ENCODE data around the gene CIITA. TPM values are rescaled to one million over a fixed set of nuclear protein-coding genes. Genes with fewer than 3 reads are reported as not detected.
"Not testable (repeated sequence)": the region's sequence is repeated elsewhere in the genome, so short reads cannot be mapped to it uniquely, and the experiment has no call there.

Gene CIITA
- total and polyA plus RNA-seq, 2 experiments from 2014 or later = 0.06 to 1.1 TPM

DNA sequence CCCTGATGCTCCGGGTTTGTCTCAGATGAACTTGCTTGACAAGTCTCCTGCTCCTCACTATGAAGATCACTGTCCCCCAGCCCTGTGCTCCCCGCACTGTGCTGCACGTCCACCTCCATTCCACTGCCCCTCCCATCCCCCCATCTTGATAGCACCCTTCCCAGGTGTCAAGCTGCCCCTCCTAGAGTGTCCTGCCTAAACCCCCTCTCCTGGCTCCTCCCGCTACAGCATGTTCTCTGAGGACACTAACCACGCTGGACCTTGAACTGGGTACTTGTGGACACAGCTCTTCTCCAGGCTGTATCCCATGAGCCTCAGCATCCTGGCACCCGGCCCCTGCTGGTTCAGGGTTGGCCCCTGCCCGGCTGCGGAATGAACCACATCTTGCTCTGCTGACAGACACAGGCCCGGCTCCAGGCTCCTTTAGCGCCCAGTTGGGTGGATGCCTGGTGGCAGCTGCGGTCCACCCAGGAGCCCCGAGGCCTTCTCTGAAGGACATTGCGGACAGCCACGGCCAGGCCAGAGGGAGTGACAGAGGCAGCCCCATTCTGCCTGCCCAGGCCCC lies 46.7 kb downstream of the CIITA start:
- TF ChIP-seq, protein P1, sequence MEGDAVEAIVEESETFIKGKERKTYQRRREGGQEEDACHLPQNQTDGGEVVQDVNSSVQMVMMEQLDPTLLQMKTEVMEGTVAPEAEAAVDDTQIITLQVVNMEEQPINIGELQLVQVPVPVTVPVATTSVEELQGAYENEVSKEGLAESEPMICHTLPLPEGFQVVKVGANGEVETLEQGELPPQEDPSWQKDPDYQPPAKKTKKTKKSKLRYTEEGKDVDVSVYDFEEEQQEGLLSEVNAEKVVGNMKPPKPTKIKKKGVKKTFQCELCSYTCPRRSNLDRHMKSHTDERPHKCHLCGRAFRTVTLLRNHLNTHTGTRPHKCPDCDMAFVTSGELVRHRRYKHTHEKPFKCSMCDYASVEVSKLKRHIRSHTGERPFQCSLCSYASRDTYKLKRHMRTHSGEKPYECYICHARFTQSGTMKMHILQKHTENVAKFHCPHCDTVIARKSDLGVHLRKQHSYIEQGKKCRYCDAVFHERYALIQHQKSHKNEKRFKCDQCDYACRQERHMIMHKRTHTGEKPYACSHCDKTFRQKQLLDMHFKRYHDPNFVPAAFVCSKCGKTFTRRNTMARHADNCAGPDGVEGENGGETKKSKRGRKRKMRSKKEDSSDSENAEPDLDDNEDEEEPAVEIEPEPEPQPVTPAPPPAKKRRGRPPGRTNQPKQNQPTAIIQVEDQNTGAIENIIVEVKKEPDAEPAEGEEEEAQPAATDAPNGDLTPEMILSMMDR (IDR thresholded peaks at IDR 0.05; ENCODE audit: low read depth, low read length) = no peak
- no peaks in the 10 kb centered on the region for H3K27me3 ChIP-seq
- H3K4me3 ChIP-seq = no peak overlapping the region
- H3K4me1 ChIP-seq (ENCODE audit: low read depth) = no peaks in the 10 kb centered on the region
- no peak overlapping the region for H3K27ac ChIP-seq
- peaks cover 2% of the 10 kb centered on the region for H3K36me3 ChIP-seq
- no peak for DNase-seq (ENCODE audit: low read depth in 1 of 2, low spot score in 1 of 2)
- H3K9me3 ChIP-seq (ENCODE audit: low read depth) = no peaks in the 10 kb centered on the region

DNA sequence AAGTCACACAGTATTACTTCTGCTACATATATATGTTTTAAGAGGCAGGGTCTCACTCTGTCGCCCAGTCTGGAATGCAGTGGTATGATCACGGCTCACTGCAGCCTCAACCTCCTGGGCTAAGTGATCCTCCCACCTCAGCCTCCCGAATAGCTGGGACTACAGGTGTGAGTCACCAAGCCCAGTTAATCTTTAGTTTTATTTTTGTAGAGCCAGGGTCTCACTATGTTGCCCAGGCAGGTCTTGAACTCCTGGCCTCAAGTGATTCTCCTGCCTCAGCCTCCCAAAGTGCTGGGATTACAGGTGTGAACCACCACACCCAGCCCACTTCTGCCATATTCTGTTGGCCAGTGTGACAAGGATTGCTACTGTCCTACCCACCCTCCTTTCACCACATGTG lies 48.3 kb downstream of the CIITA start:
- H3K9me3 ChIP-seq (ENCODE audit: low read depth); H3K4me3 ChIP-seq; H3K27me3 ChIP-seq; DNase-seq (ENCODE audit: low read depth in 1 of 2, low spot score in 1 of 2); H3K36me3 ChIP-seq; H3K4me1 ChIP-seq (ENCODE audit: low read depth); H3K27ac ChIP-seq: not testable (repeated sequence)

DNA sequence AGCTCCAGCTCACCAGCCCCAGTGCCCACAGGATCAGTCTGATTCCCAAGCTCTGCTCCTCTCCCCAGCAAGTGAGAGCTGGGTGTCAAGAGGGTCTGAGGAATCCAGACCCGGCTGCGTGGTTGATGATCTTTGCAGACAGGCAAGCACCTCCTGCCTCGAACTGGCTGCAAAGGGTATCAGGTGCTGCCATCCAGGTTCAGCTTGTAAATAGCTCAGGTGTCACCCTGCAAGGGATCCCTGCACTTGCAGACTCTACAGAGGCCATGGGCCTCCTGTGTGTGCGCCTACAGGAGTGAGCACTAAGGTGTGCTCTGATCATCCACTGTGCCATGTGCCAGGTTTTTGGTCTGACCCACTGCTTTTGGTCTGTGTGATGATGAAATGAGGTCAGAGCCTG lies 49.1 kb downstream of the CIITA start:
- peaks cover 4% of the 10 kb centered on the region for H3K36me3 ChIP-seq
- TF ChIP-seq, protein P1 (IDR thresholded peaks at IDR 0.05; ENCODE audit: low read depth, low read length) = no peak
- no peaks in the 10 kb centered on the region for H3K9me3 ChIP-seq (ENCODE audit: low read depth)
- H3K4me1 ChIP-seq (ENCODE audit: low read depth) = no peaks in the 10 kb centered on the region
- no peak overlapping the region for H3K4me3 ChIP-seq
- no peak overlapping the region for H3K27ac ChIP-seq
- no peaks in the 10 kb centered on the region for H3K27me3 ChIP-seq
- no peak for DNase-seq (ENCODE audit: low read depth in 1 of 2, low spot score in 1 of 2)

GRCh38 chr16:10926867-10927266 lies 49.9 kb downstream of the CIITA start:
- DNase-seq (ENCODE audit: low read depth in 1 of 2, low spot score in 1 of 2) = no peak
- TF ChIP-seq, protein P1 (IDR thresholded peaks at IDR 0.05; ENCODE audit: low read depth, low read length) = no peak
- no peak overlapping the region for H3K4me3 ChIP-seq
- H3K4me1 ChIP-seq (ENCODE audit: low read depth) = no peaks in the 10 kb centered on the region
- H3K27ac ChIP-seq = no peak overlapping the region
- H3K9me3 ChIP-seq (ENCODE audit: low read depth) = no peaks in the 10 kb centered on the region
- H3K27me3 ChIP-seq = no peaks in the 10 kb centered on the region
- H3K36me3 ChIP-seq = peaks cover 4% of the 10 kb centered on the region

- DNase-seq (ENCODE audit: low read depth in 1 of 2, low spot score in 1 of 2) = no peak
- Histone ChIP-seq H3K9me3 (ENCODE audit: low read depth) (no peaks in the 10 kb centered on the region), H3K27ac (no peak overlapping the region), H3K4me3 (no peak overlapping the region), H3K27me3 (no peaks in the 10 kb centered on the region), H3K4me1 (ENCODE audit: low read depth) (no peaks in the 10 kb centered on the region), H3K36me3 (peaks cover 7% of the 10 kb centered on the region)
- TF ChIP-seq, protein P1 (IDR thresholded peaks at IDR 0.05; ENCODE audit: low read depth, low read length) = no peak
Observed at GRCh38 chr16:10927497-10928112, 50.6 kb downstream of the CIITA start.

DNA sequence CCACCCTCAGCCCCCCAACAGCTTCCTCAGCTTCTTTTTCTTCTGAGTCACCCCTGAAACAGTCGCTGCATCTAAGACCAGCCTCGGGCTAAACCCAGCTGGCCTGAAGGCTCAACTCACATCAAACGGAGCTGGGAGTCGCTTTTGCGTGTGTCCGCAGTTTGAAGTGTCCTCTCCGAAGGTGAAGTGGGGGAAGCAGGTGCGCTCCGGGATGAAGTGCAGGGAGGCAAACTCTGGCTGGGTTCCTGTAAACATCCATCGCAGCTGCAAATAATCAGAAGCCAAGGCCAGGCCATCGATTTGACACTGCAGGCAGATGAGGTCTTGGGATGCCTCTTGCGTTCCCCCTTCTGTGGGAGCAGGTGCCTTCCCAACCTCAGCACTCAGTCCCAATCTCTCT lies 52.1 kb downstream of the CIITA start:
- H3K27me3 ChIP-seq; H3K36me3 ChIP-seq; DNase-seq (ENCODE audit: low read depth in 1 of 2, low spot score in 1 of 2); H3K4me3 ChIP-seq; H3K9me3 ChIP-seq (ENCODE audit: low read depth); H3K27ac ChIP-seq; H3K4me1 ChIP-seq (ENCODE audit: low read depth): not testable (repeated sequence)
